Neural progenitor cell (in vitro differentiated cells): Measurements from ENCODE around the gene PDP2. TPM values are rescaled to one million over a fixed set of nuclear protein-coding genes. Genes with fewer than 3 reads are reported as not detected.

Experiments
- DNase-seq: peaks from one replicate; pipeline ENCODE4 v3.0.0-alpha.2; 2016; ENCODE audit warnings: low spot score
- H2AFZ ChIP-seq: fragments of 200-600 bp; sonication (generic); replicated peaks from 2 replicates; pipeline ENCODE4 v1.6.1; 2016; ENCODE audit warnings: antibody characterized with exemption
- H3F3A ChIP-seq: fragments of 200-600 bp; sonication (generic); 2 replicates; pipeline ENCODE4 v1.6.1; 2016; ENCODE audit warnings: antibody characterized with exemption, low read depth
- H3K27ac ChIP-seq: fragments of 200-600 bp; sonication (generic); 2 replicates; pipeline ENCODE4 v1.5.1; 2016; ENCODE audit warnings: mild to moderate bottlenecking
- H3K27me3 ChIP-seq: fragments of 200-600 bp; sonication (generic); 2 replicates; pipeline ENCODE4 v1.6.1; 2016; ENCODE audit warnings: mild to moderate bottlenecking, moderate library complexity
- H3K36me3 ChIP-seq: fragments of 200-600 bp; sonication (generic); 2 replicates; pipeline ENCODE4 v1.5.1; 2016
- H3K4me1 ChIP-seq: fragments of 200-600 bp; sonication (generic); 2 replicates; pipeline ENCODE4 v1.6.1; 2016; ENCODE audit warnings: mixed run types
- H3K4me2 ChIP-seq: fragments of 200-600 bp; sonication (generic); 2 replicates; pipeline ENCODE4 v1.6.1; 2016
- H3K4me3 ChIP-seq: fragments of 200-600 bp; sonication (generic); 2 replicates; pipeline ENCODE4 v1.5.1; 2016
- H3K79me2 ChIP-seq: fragments of 200-600 bp; sonication (generic); 2 replicates; pipeline ENCODE4 v1.6.1; 2016; ENCODE audit warnings: low read depth
- H3K9ac ChIP-seq: fragments of 200-600 bp; sonication (generic); 2 replicates; pipeline ENCODE4 v1.6.1; 2016
- H3K9me3 ChIP-seq: fragments of 200-600 bp; sonication (generic); 2 replicates; pipeline ENCODE4 v1.5.1; 2016; ENCODE audit warnings: low read depth
- H4K20me1 ChIP-seq: fragments of 200-600 bp; sonication (generic); 2 replicates; pipeline ENCODE4 v1.6.1; 2016; ENCODE audit warnings: low read depth
- H3K27ac Mint-ChIP-seq: 3 replicates; pipeline ENCODE4 v1.8.0; 2021; ENCODE audit warnings: mixed read lengths
- H3K27me3 Mint-ChIP-seq: 2 replicates; pipeline ENCODE4 v1.8.0; 2022; ENCODE audit warnings: low read depth, mild to moderate bottlenecking, inconsistent platforms, moderate library complexity, mixed read lengths; ENCODE audit not compliant: insufficient read depth
- H3K36me3 Mint-ChIP-seq: 3 replicates; pipeline ENCODE4 v1.8.0; 2021; ENCODE audit warnings: mixed read lengths
- H3K4me1 Mint-ChIP-seq: 3 replicates; pipeline ENCODE4 v1.8.0; 2021; ENCODE audit warnings: mixed read lengths
- H3K4me3 Mint-ChIP-seq: 3 replicates; pipeline ENCODE4 v1.8.0; 2021; ENCODE audit warnings: mild to moderate bottlenecking, moderate library complexity, mixed read lengths
- H3K9me3 Mint-ChIP-seq: 3 replicates; pipeline ENCODE4 v1.8.0; 2020; ENCODE audit warnings: mixed read lengths
- CTCF ChIP-seq: fragments of 200-600 bp; sonication (generic); IDR thresholded peaks from 2 replicates; pipeline ENCODE4 v1.5.1; 2017; ENCODE audit warnings: antibody characterized with exemption, mild to moderate bottlenecking
- EZH2 ChIP-seq: fragments of 200-600 bp; sonication (generic); IDR thresholded peaks from 2 replicates; pipeline ENCODE4 v1.6.1; 2017; ENCODE audit warnings: antibody characterized with exemption, mild to moderate bottlenecking, moderate library complexity
- EZH2phosphoT487 ChIP-seq: fragments of 200-600 bp; sonication (generic); IDR thresholded peaks from 2 replicates; pipeline ENCODE4 v1.6.1; 2017; ENCODE audit warnings: antibody characterized with exemption
- total RNA-seq: library from RNA; depleted of rRNA; stranded (reverse); fragments of >200 nt; gene quantifications from 2 replicates; pipeline ENCODE4 v1.2.3, GENCODE V29; 2015; ENCODE audit warnings: low replicate concordance

PDP2 gene
- total RNA-seq, 1 donor from 2014 or later: 6.6 TPM

GRCh38 chr16:66853261-66854139 lies 26.8 kb upstream of the PDP2 start:
- Histone ChIP-seq H3K36me3 (no peaks in the 10 kb centered on the region), H3K27ac (no peak overlapping the region), H3K9me3 (no peaks in the 10 kb centered on the region), H3K4me2 (no peak overlapping the region), H2AFZ (no peak overlapping the region), H3K4me1 (no peaks in the 10 kb centered on the region), H4K20me1 (no peaks in the 10 kb centered on the region), H3K9ac (no peak overlapping the region), H3K79me2 (no peaks in the 10 kb centered on the region), H3F3A (no peaks in the 10 kb centered on the region), H3K4me3 (no peak overlapping the region), H3K27me3 (no peaks in the 10 kb centered on the region)
- no peak overlapping the region for H3K4me3 Mint-ChIP-seq
- DNase-seq: no peak
- H3K27me3 Mint-ChIP-seq: peaks cover 9% of the 10 kb centered on the region
- no peak for TF ChIP-seq EZH2
- no peak for TF ChIP-seq CTCF
- no peak for TF ChIP-seq EZH2phosphoT487
- no peaks in the 10 kb centered on the region for H3K9me3 Mint-ChIP-seq
- no peak overlapping the region for H3K27ac Mint-ChIP-seq
- no peaks in the 10 kb centered on the region for H3K36me3 Mint-ChIP-seq
- H3K4me1 Mint-ChIP-seq: no peaks in the 10 kb centered on the region

- Histone ChIP-seq H4K20me1 (no peaks in the 10 kb centered on the region), H3K9ac (no peak overlapping the region), H2AFZ (no peak overlapping the region), H3K36me3 (no peaks in the 10 kb centered on the region), H3F3A (no peaks in the 10 kb centered on the region), H3K4me2 (no peak overlapping the region), H3K9me3 (no peaks in the 10 kb centered on the region), H3K27me3 (no peaks in the 10 kb centered on the region), H3K4me3 (no peak overlapping the region), H3K27ac (no peak overlapping the region), H3K79me2 (no peaks in the 10 kb centered on the region), H3K4me1 (no peaks in the 10 kb centered on the region)
- Mint-ChIP-seq H3K27me3 (peaks cover 11% of the 10 kb centered on the region), H3K4me1 (no peaks in the 10 kb centered on the region), H3K27ac (no peak overlapping the region), H3K36me3 (no peaks in the 10 kb centered on the region), H3K9me3 (no peaks in the 10 kb centered on the region), H3K4me3 (no peak overlapping the region)
- DNase-seq: no peak
- TF ChIP-seq EZH2phosphoT487: no peak
- no peak for TF ChIP-seq EZH2
- TF ChIP-seq CTCF: no peak
Observed at GRCh38 chr16:66856184-66856730, 24.1 kb upstream of the PDP2 start.

DNA sequence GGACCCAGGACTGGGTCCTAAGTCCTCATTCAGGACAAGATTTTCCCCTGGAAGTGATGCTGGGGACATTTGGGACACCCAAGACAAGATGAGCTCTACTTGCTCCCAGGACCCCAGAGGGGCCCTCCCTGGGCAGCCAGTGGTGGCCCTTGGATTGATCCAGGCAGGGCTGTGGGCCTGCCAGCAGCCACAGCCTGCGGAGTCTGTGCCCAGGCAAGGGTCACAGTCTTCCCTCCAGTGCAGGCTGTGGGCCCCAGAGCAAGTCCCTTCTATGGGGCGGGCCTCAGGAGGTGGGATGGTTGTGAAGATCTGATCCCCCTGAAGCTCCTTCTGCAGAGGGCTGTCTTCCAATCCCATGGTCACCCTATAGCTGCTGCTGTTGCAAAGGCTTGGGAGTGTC lies 23.5 kb upstream of the PDP2 start:
- Histone ChIP-seq H3K36me3 (no peaks in the 10 kb centered on the region), H3K27me3 (no peaks in the 10 kb centered on the region), H3K9ac (no peak overlapping the region), H3K4me3 (no peak overlapping the region), H3K9me3 (no peaks in the 10 kb centered on the region), H4K20me1 (no peaks in the 10 kb centered on the region), H2AFZ (no peak overlapping the region), H3K4me2 (no peak overlapping the region), H3K79me2 (no peaks in the 10 kb centered on the region), H3K4me1 (no peaks in the 10 kb centered on the region), H3K27ac (no peak overlapping the region), H3F3A (no peaks in the 10 kb centered on the region)
- peaks cover 2% of the 10 kb centered on the region for H3K4me1 Mint-ChIP-seq
- DNase-seq: no peak
- peaks cover 12% of the 10 kb centered on the region for H3K27me3 Mint-ChIP-seq
- H3K9me3 Mint-ChIP-seq: no peaks in the 10 kb centered on the region
- H3K27ac Mint-ChIP-seq: no peak overlapping the region
- no peak overlapping the region for H3K4me3 Mint-ChIP-seq
- H3K36me3 Mint-ChIP-seq: no peaks in the 10 kb centered on the region
- TF ChIP-seq EZH2phosphoT487: no peak
- no peak for TF ChIP-seq CTCF
- TF ChIP-seq EZH2: no peak
